Psoas muscle (tissue), 7 donors: ENCODE data around the gene PROS1. TPM values are rescaled to one million over a fixed set of nuclear protein-coding genes. Genes with fewer than 3 reads are reported as not detected.

ENCODE experiments used
- polyA plus RNA-seq, 3 donors: library from polyadenylated mRNA; stranded (reverse); fragments of 200-250 nt; gene quantifications; one replicate each; pipeline ENCODE4 v1.2.3, GENCODE V29; 2013
- total RNA-seq, 4 donors: library from RNA; stranded (reverse); fragmentation: NEBNext Ultra II Directional in 2 of 4; extraction: Animal tissue kit (Norgen Biotek cat#: 25700) in 2 of 4; gene quantifications; one replicate each; pipeline versions ENCODE4 v1.2.1 to v1.2.4, GENCODE V29; 2021 to 2023
- donor health status: healthy with polysubstance abuse.
- donor health status: DM: no; HTN: no; CAD: no; lungs with moderate emphysema.
- donor health status: Bipolar disorder and iron deficiency.
- donor health status: healthy.
- donor health status: DM: no; HTN: no; CAD: no.
- donor health status: DM: no; HTN: no; CAD: no.
- donor health status: DM: yes; HTN: yes; CAD: no.

PROS1 gene
- total and polyA plus RNA-seq, 7 donors, result 3.8 to 9.4 (median 6.0) TPM

Other genes starting within 250 kb of the PROS1 start
- 1 to 10 TPM; 1.8 to 2.6 (median 2.0) TPM for gene ARL13B, start 6.3 kb upstream of the PROS1 start, total RNA-seq
- gene ARL13B, start 6.3 kb upstream of the PROS1 start, polyA plus RNA-seq, result 1 to 10 TPM in 2 of 3 donors, under 1 TPM in 1; 0.86 to 1.5 (median 1.1) TPM
- gene STX19, start 54.7 kb upstream of the PROS1 start, total RNA-seq, result not detected
- not detected for gene STX19, start 54.7 kb upstream of the PROS1 start, polyA plus RNA-seq
- 1 to 10 TPM in 2 of 4 donors, under 1 TPM in 2; 0.81 to 1.9 (median 1.3) TPM for gene DHFR2, start 89.0 kb upstream of the PROS1 start, total RNA-seq
- 1 to 10 TPM in 2 of 3 donors, under 1 TPM in 1; 0.49 to 2.8 (median 1.7) TPM for gene DHFR2, start 89.0 kb upstream of the PROS1 start, polyA plus RNA-seq
- gene NSUN3, start 89.2 kb upstream of the PROS1 start, total RNA-seq, result 1 to 10 TPM; 1.5 to 4.1 (median 2.7) TPM
- gene NSUN3, start 89.2 kb upstream of the PROS1 start, polyA plus RNA-seq, result 1 to 10 TPM; 2.0 to 4.1 (median 2.3) TPM